Measurements from ENCODE around the gene COL8A2.

The COL8A2 gene

DNA sequence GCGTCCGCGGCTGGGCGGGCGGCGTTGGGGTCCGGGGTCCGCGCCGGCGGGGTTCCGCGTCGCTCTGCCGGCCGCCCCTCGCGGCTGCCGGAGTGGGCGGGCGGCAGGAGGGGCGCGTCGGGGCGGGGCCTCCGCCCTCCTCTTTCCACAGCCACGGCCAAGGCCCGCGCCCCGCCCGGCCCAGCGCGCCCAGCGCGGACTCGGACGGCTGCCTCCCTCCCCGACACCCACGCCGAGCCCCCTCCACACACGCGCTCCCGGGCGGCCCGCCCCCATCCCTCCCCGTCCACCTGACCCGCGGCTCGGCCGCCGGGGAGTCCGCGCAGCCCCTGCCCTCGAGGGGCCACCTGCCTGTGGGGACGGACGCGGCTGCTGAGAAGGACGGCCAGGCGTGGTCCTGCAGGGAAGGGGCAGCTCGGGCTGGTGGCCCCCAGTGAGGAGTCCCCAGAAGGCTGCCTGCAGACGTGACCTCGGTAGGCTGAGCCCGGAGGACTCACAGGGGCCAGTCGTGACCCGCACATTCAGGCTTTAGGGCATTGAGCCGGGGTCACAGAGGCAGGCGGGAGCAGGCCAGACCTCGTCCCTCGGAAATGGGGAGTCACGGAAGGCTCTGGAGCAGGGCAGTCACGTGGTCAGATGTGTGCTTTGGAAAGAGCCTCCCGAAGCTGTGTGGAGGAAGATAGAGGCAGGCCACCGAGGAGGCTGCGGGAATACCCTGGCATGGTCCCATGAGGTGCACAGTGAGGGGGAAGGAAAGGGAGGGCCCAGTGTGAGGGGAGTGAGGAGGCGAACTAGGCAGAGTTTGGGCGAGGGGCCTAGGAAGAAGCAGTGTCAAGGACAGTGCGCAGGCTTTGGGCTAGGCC is at the start of gene COL8A2:
Gene COL8A2 (minus strand): TSS at position 94 of the 863 bp plus-strand sequence. CDS start 24,980 bp downstream, outside the sequence.
- TF ChIP-seq, protein P1, sequence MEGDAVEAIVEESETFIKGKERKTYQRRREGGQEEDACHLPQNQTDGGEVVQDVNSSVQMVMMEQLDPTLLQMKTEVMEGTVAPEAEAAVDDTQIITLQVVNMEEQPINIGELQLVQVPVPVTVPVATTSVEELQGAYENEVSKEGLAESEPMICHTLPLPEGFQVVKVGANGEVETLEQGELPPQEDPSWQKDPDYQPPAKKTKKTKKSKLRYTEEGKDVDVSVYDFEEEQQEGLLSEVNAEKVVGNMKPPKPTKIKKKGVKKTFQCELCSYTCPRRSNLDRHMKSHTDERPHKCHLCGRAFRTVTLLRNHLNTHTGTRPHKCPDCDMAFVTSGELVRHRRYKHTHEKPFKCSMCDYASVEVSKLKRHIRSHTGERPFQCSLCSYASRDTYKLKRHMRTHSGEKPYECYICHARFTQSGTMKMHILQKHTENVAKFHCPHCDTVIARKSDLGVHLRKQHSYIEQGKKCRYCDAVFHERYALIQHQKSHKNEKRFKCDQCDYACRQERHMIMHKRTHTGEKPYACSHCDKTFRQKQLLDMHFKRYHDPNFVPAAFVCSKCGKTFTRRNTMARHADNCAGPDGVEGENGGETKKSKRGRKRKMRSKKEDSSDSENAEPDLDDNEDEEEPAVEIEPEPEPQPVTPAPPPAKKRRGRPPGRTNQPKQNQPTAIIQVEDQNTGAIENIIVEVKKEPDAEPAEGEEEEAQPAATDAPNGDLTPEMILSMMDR (IDR thresholded peaks at IDR 0.05; ENCODE audit: control insufficient read depth, insufficient read depth, low read depth, low read length, missing control alignments) = no peak
- DNase-seq (ENCODE audit: low read depth) = no peak
- peak within 1 kb of the TSS; percentile 6 for H3K4me3 ChIP-seq (ENCODE audit: control insufficient read depth, low read depth, low read length)

DNA sequence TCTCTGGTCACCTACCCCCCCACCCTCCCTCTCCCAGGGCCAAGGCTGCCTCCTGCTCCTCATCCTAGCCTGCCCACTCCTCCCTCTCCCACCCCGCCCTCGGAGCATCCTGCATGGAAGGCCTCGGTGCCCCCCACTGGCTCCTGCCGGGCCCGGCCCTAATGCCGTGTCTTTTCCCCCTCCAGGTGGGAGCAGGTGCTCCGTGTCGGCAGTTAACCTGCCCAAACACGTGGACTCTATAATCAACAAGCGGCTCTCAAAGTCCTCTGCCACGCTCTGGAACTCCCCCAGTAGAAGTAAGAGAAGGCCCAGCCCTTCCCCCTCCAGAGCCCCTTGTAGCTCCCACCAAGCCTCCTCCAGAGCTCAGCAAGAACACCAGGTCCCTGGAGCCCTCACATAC is 49.7 kb upstream of the COL8A2 start:
- TF ChIP-seq, protein P1 (IDR thresholded peaks at IDR 0.05; ENCODE audit: control insufficient read depth, insufficient read depth, low read depth, low read length, missing control alignments) = no peak

DNA sequence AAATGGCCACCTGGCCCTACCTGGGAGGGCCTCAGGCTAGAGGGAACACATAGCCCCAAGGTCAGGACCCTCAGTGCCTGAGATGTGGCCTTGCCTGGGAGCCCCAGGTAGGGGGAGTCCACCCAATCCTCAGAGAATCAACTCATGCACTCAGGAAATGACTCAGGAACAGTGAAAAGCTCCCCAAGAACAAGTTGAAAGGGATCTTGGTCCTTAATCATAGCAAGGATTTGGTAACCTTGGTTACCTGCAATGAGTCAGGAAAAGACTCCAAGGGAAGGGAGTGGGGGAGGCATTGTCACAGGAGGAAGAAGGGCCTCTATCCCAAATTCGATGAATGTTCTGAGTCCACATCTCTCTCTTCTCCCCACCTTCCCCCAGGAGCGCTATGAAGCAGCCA is 48.0 kb upstream of the COL8A2 start:
- H3K4me3 ChIP-seq (ENCODE audit: control insufficient read depth, low read depth, low read length) = no peak overlapping the region
- TF ChIP-seq, protein P1 (IDR thresholded peaks at IDR 0.05; ENCODE audit: control insufficient read depth, insufficient read depth, low read depth, low read length, missing control alignments) = no peak
- DNase-seq (ENCODE audit: low read depth) = no peak

More for the DNA sequence above, 49.7 kb upstream of the COL8A2 start:
- no peak for DNase-seq (ENCODE audit: low read depth)
- H3K4me3 ChIP-seq (ENCODE audit: control insufficient read depth, low read depth, low read length) = no peak overlapping the region

DNA sequence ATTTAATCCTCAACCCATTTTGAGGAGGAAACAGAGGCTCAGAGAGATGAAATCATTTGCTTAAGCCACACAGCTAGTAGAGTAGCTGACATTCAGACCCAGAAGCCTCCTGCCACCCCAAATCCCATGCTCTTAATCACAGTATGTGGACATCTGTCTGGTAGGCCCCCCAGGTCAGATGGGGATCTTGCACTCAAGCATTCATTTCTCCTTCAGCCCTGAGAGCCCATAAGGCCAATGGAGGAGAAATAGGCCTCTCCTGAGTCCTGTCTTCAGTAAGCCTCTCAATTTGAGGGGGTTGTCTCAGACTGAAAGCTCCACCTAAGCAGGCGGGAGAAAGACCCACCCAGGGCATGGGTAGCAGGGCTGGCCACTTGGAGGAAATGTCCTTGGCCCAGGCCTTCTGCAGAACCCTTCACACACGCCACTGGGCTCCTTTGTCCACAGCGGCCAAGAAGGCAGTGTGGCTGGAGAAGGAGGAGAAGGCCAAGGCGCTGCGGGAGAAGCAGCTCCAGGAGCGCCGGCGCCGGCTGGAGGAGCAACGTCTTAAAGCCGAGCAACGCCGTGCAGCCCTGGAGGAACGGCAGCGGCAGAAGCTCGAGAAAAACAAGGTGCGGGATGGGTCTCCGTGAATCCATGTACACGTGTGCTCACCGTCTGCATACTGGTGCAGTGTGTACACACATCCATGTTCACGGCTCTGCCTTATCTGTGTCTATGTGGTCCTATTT is 47.2 kb upstream of the COL8A2 start:
- DNase-seq (ENCODE audit: low read depth) = no peak
- H3K4me3 ChIP-seq (ENCODE audit: control insufficient read depth, low read depth, low read length) = no peak overlapping the region
- TF ChIP-seq, protein P1 (IDR thresholded peaks at IDR 0.05; ENCODE audit: control insufficient read depth, insufficient read depth, low read depth, low read length, missing control alignments) = no peak

DNA sequence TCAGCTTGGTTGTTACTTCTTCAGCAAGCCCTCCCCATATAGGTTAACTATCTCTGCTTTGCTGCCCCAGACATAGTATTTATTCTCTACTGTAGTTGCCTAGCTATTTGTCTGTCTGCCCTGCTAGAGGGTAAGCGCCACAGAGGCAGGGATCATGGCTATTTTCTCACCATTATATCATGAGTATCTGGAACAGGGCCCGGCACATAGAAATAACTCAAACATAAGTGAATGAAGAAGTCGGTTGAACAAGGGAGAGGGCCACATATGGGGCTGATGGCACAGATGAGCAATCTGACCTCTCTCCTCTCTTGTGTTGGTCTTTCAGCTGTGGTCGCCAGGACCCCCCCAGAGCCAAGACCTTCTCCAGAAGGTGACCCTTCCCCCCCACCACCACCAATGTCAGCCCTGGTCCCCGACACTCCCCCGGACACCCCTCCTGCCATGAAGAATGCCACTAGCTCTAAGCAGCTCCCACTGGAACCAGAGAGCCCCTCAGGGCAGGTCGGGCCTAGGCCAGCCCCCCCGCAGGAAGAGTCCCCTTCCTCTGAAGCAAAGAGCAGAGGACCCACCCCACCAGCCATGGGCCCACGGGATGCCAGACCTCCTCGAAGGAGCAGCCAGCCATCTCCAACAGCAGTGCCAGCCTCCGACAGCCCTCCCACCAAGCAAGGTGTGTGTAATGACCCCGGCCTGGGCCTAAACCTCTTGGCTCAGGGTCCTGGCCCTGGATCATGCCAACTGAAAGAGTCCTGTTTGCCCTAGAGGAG is 45.8 kb upstream of the COL8A2 start:
- no peak for DNase-seq (ENCODE audit: low read depth)
- no peak overlapping the region for H3K4me3 ChIP-seq (ENCODE audit: control insufficient read depth, low read depth, low read length)
- TF ChIP-seq, protein P1 (IDR thresholded peaks at IDR 0.05; ENCODE audit: control insufficient read depth, insufficient read depth, low read depth, low read length, missing control alignments) = no peak

DNA sequence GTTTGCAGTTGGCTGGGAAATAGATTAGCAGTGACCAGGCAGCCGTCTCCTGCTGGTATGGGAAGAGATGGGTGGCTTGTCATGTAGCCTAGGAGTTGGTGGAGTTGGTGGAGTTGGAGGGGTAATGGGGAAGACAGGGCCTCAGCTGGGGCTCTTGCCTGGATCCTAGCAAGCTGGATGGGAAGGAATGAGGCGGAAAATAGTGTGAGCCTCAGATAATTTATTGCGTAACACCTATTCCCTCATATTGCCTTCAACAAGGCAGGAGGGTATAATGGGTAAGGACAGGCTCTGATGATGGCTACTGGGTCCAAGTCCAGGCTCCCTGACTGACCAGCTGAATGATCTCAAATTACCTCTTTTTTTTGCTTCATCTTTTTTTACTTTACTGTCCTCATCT is 43.5 kb upstream of the COL8A2 start:
- DNase-seq (ENCODE audit: low read depth) = no peak
- TF ChIP-seq, protein P1 (IDR thresholded peaks at IDR 0.05; ENCODE audit: control insufficient read depth, insufficient read depth, low read depth, low read length, missing control alignments) = no peak
- H3K4me3 ChIP-seq (ENCODE audit: control insufficient read depth, low read depth, low read length) = no peak overlapping the region

All from AG09309 (cell line).